K562 (cell line): ENCODE measurements around the gene VKORC1. TPM values are rescaled to one million over a fixed set of nuclear protein-coding genes. Genes with fewer than 3 reads are reported as not detected.
A peak's percentile ranks its signal among the peaks of the same experiment; 100 is the strongest.

ENCODE experiments used
- CBFA2T3 ChIP-seq: fragments of 450-650 bp; IDR thresholded peaks from 2 replicates; pipeline ENCODE4 v1.6.1; 2017
- ELF2 ChIP-seq: fragments of 250-450 bp; sonication (Bioruptor Pico); IDR thresholded peaks from 2 replicates; pipeline ENCODE4 v1.5.0; 2021; ENCODE audit warnings: mild to moderate bottlenecking
- FOSL1 ChIP-seq: fragments of 200-800 bp; sonication (Bioruptor generic); conservative IDR thresholded peaks from 2 replicates; pipeline ENCODE4 v1.6.1; 2016; ENCODE audit warnings: missing genetic modification characterization, missing compliant biosample characterization
- GATA2 ChIP-seq: sonication (generic); formaldehyde crosslinking; IDR thresholded peaks from 2 replicates; pipeline ENCODE4 v1.4.0; 2020; ENCODE audit warnings: mild to moderate bottlenecking, missing genetic modification reagents
- HSF4 ChIP-seq: fragments of 250-450 bp; sonication (Bioruptor Pico); IDR thresholded peaks from 2 replicates; pipeline ENCODE4 v2.1.2; 2022; ENCODE audit warnings: mild to moderate bottlenecking, moderate library complexity, borderline replicate concordance
- TARDBP ChIP-seq: fragments of 450-650 bp; IDR thresholded peaks from 2 replicates; pipeline ENCODE4 v1.6.1; 2016
- ZFX ChIP-seq: sonication (generic); formaldehyde crosslinking; IDR thresholded peaks from 2 replicates; pipeline ENCODE4 v1.8.0; 2022; ENCODE audit warnings: mild to moderate bottlenecking, missing genetic modification reagents, moderate library complexity
- ZNF124 ChIP-seq: sonication (generic); formaldehyde crosslinking; IDR thresholded peaks from 2 replicates; pipeline ENCODE4 v1.8.1; 2022; ENCODE audit warnings: missing genetic modification reagents
- ZNF23 ChIP-seq: fragments of 250-450 bp; sonication (Bioruptor Pico); IDR thresholded peaks from 2 replicates; pipeline ENCODE4 v1.4.0; 2020; ENCODE audit warnings: mild to moderate bottlenecking
- ZNF830 ChIP-seq: fragments of 250-450 bp; sonication (Bioruptor Pico); IDR thresholded peaks from 2 replicates; pipeline ENCODE4 v1.5.0; 2021; ENCODE audit warnings: mild to moderate bottlenecking
- polyA plus RNA-seq, 8 experiments: library from polyadenylated mRNA; depleted of rRNA in 4 of 8; stranded (reverse) in 5 of 8; unstranded in 3 of 8; fragments of >200 nt; fragmentation: Nextera tagmentation in 2 of 8; fragmentation: Illumina TruSeq in 1 of 8; extraction: Ambion mirVana in 2 of 8; extraction: Trizol in 1 of 8; gene quantifications; 2 replicates each; pipeline versions ENCODE4 v1.2.1 to v1.2.3, GENCODE V29; 2011 to 2014; ENCODE audit warnings: inconsistent platforms in 1 of 8, missing spikeins in 1 of 8
- total RNA-seq, 7 experiments: library from RNA; depleted of rRNA in 6 of 7; stranded (reverse); fragments of >200 nt in 6 of 7; fragmentation: Illumina TruSeq in 2 of 7; extraction: Trizol in 2 of 7; gene quantifications; 2 replicates each; pipeline versions ENCODE4 v1.2.1 to v1.2.3, GENCODE V29; 2011 to 2021; ENCODE audit warnings: low replicate concordance in 1 of 7
- TF ChIP-seq, protein P1 (sequence below), 2 experiments: fragments of 450-650 bp in 1 of 2; sonication (generic) in 1 of 2; formaldehyde crosslinking in 1 of 2; IDR thresholded peaks; 2 replicates each; pipeline versions ENCODE4 v1.7.1 to v1.9.0; 2016 to 2022; ENCODE audit warnings: inconsistent platforms in 1 of 2, mild to moderate bottlenecking in 1 of 2, missing genetic modification reagents in 1 of 2
- TF ChIP-seq, protein P2 (sequence below): fragments of 250-450 bp; sonication (Bioruptor Pico); IDR thresholded peaks from 2 replicates; pipeline ENCODE4 v1.4.0; 2020; ENCODE audit warnings: borderline replicate concordance
- TF ChIP-seq, protein P3 (sequence below): fragments of 250-450 bp; sonication (Bioruptor Pico); IDR thresholded peaks from 2 replicates; pipeline ENCODE4 v1.5.0; 2020; ENCODE audit warnings: mild to moderate bottlenecking

Gene VKORC1
- total and polyA plus RNA-seq, 9 of the 15 experiments (the other 6 are each of a cell fraction or from before 2014, with no cell fraction given): 30.0 to 119 (median 62.1) TPM

DNA sequence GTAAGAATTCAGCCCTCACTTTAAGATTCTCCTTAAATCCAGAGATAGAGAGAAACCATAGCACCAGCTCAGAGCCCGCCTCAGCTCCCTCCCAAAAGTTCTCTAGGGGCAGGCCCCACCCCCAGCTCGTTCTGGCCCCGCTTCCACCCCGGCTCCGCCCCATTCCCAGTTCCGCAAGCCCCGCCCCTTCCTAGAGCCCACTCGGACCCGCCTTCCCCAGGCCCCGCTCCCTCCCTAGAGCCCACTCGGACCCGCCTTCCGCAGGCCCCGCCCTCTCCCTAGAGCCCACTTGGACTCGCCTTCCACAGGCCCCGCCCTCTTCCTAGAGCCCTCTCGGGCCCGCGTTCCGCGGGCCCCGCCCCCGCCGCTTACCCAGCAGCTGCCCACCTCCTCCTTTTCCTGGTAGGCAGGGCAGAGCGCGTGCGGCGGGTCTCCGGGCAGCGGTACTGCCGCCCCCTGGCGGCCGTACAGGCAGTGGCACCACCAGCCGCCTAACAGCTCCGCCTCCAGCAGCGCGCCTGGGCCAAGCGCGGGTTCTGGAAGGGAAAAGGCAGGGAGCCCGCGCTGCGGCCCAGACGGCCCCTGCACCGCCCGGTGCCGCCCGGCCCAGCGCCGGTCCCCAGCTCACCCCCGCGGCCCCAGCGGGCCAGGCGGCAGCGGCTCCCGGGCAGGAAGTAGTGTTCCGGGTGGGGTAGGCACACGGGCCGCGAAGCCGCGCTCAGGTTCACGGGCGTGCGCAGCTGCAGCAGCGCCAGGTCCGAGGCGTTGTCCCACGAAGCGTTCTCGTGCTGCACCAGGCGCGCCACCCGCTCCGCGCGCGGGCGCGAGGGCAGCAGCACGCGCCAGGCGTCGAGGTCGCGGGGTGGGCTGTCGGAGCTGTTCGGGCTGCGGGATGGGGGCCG, 47.8 kb upstream of the VKORC1 start (continued):
- TF ChIP-seq, protein P1, sequence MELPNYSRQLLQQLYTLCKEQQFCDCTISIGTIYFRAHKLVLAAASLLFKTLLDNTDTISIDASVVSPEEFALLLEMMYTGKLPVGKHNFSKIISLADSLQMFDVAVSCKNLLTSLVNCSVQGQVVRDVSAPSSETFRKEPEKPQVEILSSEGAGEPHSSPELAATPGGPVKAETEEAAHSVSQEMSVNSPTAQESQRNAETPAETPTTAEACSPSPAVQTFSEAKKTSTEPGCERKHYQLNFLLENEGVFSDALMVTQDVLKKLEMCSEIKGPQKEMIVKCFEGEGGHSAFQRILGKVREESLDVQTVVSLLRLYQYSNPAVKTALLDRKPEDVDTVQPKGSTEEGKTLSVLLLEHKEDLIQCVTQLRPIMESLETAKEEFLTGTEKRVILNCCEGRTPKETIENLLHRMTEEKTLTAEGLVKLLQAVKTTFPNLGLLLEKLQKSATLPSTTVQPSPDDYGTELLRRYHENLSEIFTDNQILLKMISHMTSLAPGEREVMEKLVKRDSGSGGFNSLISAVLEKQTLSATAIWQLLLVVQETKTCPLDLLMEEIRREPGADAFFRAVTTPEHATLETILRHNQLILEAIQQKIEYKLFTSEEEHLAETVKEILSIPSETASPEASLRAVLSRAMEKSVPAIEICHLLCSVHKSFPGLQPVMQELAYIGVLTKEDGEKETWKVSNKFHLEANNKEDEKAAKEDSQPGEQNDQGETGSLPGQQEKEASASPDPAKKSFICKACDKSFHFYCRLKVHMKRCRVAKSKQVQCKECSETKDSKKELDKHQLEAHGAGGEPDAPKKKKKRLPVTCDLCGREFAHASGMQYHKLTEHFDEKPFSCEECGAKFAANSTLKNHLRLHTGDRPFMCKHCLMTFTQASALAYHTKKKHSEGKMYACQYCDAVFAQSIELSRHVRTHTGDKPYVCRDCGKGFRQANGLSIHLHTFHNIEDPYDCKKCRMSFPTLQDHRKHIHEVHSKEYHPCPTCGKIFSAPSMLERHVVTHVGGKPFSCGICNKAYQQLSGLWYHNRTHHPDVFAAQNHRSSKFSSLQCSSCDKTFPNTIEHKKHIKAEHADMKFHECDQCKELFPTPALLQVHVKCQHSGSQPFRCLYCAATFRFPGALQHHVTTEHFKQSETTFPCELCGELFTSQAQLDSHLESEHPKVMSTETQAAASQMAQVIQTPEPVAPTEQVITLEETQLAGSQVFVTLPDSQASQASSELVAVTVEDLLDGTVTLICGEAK (IDR thresholded peaks at IDR 0.05): no peak
- TF ChIP-seq, protein P1 (CRISPR knock-in tag; IDR thresholded peaks at IDR 0.05): no peak
- TF ChIP-seq ZFX (CRISPR knock-in tag): peak; percentile 36
- TF ChIP-seq TARDBP: peak; percentile 52; the same call in 1 of the 2 replicates
- no peak; the same call in 1 of the 2 replicates for TF ChIP-seq ELF2 (CRISPR knock-in tag)
- no peak for TF ChIP-seq ZNF830 (CRISPR knock-in tag)
- TF ChIP-seq FOSL1: no peak
- TF ChIP-seq, protein P2, sequence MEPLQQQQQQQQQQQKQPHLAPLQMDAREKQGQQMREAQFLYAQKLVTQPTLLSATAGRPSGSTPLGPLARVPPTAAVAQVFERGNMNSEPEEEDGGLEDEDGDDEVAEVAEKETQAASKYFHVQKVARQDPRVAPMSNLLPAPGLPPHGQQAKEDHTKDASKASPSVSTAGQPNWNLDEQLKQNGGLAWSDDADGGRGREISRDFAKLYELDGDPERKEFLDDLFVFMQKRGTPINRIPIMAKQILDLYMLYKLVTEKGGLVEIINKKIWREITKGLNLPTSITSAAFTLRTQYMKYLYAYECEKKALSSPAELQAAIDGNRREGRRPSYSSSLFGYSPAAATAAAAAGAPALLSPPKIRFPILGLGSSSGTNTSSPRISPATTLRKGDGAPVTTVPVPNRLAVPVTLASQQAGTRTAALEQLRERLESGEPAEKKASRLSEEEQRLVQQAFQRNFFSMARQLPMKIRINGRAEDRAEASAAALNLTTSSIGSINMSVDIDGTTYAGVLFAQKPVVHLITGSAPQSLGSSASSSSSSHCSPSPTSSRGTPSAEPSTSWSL (CRISPR knock-in tag): no peak
- TF ChIP-seq, protein P3, sequence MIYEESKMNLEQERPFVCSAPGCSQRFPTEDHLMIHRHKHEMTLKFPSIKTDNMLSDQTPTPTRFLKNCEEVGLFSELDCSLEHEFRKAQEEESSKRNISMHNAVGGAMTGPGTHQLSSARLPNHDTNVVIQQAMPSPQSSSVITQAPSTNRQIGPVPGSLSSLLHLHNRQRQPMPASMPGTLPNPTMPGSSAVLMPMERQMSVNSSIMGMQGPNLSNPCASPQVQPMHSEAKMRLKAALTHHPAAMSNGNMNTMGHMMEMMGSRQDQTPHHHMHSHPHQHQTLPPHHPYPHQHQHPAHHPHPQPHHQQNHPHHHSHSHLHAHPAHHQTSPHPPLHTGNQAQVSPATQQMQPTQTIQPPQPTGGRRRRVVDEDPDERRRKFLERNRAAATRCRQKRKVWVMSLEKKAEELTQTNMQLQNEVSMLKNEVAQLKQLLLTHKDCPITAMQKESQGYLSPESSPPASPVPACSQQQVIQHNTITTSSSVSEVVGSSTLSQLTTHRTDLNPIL (CRISPR knock-in tag): no peak
- no peak for TF ChIP-seq HSF4 (CRISPR knock-in tag)
- no peak for TF ChIP-seq GATA2
- no peak for TF ChIP-seq ZNF124 (CRISPR knock-in tag)
- TF ChIP-seq CBFA2T3: no peak
- TF ChIP-seq ZNF23 (CRISPR knock-in tag): no peak
